GM12891 (cell line): ENCODE results near the gene DCC.

Experiments
- DNase-seq: peaks from one replicate; pipeline ENCODE4 v3.0.0; 2011; ENCODE audit warnings: low spot score; ENCODE audit not compliant: insufficient read length
- FAIRE-seq: peaks from 2 replicates; lab custom pipeline; 2011; peaks lifted over from hg19 to GRCh38; lab: Jason Lieb, UNC
- PAX5 ChIP-seq: IDR thresholded peaks from 2 replicates; pipeline ENCODE4 v1.6.1; 2011; ENCODE audit warnings: low read length, moderate library complexity, mild to moderate bottlenecking; ENCODE audit not compliant: insufficient read depth, severe bottlenecking
- POLR2A ChIP-seq: IDR thresholded peaks from 2 replicates; pipeline ENCODE4 v1.6.1; 2011; ENCODE audit warnings: low read depth, low read length, control low read depth
- POLR2AphosphoS5 ChIP-seq: IDR thresholded peaks from 2 replicates; pipeline ENCODE4 v1.6.1; 2011; ENCODE audit warnings: low read depth, low read length, control low read depth
- POU2F2 ChIP-seq: IDR thresholded peaks from 2 replicates; pipeline ENCODE4 v1.6.1; 2011; ENCODE audit warnings: low read depth, mild to moderate bottlenecking, control low read depth, low read length, moderate library complexity
- SPI1 ChIP-seq: IDR thresholded peaks from 2 replicates; pipeline ENCODE4 v1.6.1; 2011; ENCODE audit warnings: low read depth, low read length, control low read depth
- TAF1 ChIP-seq: IDR thresholded peaks from 2 replicates; pipeline ENCODE4 v1.6.1; 2011; ENCODE audit warnings: low read depth, low read length, control low read depth

Gene DCC

DNA sequence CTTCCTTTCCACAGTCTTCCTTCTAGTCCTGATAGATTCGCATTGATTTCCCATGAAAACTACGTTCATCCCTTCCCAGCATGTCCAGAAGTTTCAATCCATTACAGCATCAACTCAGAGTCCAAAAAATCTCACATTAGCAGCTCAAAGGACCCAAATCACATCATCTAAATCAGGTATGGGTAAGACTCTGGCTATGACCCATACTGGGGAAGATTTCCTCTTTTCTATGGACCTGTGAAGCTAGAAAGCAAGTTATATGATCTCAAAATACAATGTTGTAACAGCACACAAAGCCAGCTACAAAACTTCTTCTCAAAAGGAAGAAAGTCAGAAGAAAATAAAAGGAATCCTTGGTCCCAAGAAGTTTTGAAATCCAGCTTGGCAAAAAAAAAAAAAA is 5.7 kb upstream of the DCC start:
- no peak for DNase-seq
- TF ChIP-seq POU2F2 (no peak), POLR2AphosphoS5 (no peak), PAX5 (no peak), SPI1 (no peak), TAF1 (no peak), POLR2A (no peak)
- no peak for FAIRE-seq

DNA sequence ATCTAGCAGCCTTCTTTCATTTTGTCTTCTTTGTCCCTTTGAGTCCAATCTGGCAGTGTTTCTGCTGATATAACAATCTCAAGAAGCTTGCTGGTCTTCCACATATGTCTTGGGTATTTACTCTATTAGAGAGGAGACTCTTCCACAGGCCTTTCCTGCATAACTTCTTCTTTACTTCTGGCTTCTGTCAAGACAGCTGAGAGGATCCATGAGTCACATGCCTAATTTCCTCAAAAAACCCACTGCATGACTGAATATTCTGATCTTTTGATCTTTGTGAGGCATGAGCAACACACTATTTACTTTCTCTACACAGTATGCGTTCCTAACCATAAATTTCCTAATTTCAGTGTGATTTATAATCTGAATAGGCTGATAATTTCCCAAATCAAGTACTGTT is 5.1 kb upstream of the DCC start:
- TF ChIP-seq POU2F2 (no peak), TAF1 (no peak), PAX5 (no peak), POLR2A (no peak), POLR2AphosphoS5 (no peak), SPI1 (no peak)
- FAIRE-seq (no peak), DNase-seq (no peak)

DNA sequence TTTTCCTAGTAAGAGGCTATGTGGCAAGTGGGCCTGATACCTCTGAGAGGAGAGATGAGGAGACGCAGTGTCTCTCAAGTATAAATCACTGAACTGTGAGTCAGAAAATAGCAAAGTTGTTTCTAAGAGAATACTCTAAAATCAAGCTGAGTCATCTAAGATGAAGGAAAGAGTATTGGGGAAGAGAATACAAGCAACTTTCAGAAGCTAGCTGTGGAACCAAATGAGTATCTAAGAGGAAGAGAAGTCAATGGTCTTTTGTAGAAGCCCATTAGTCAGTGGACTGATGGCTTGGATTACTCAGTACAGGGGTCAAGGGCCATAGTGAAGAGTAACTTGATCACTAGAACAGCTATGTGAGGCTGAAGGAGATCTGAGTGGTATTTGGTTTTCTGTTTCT is 2.7 kb upstream of the DCC start:
- FAIRE-seq (no peak), DNase-seq (no peak)
- TF ChIP-seq TAF1: no peak
- TF ChIP-seq PAX5: no peak
- no peak for TF ChIP-seq POLR2AphosphoS5
- TF ChIP-seq POU2F2: no peak
- no peak for TF ChIP-seq SPI1
- no peak for TF ChIP-seq POLR2A

- TF ChIP-seq POLR2AphosphoS5 (no peak), PAX5 (no peak), POU2F2 (no peak), SPI1 (no peak)
- FAIRE-seq: no peak
- no peak for DNase-seq
These were observed 557 bp downstream of the DCC start for GRCh38 chr18:52340406-52341102.

GRCh38 chr18:52341103-52341432 is 1.1 kb downstream of the DCC start:
- FAIRE-seq (no peak), DNase-seq (no peak)
- TF ChIP-seq PAX5 (no peak), TAF1 (no peak), POLR2AphosphoS5 (no peak), POU2F2 (no peak), POLR2A (no peak), SPI1 (no peak)

GRCh38 chr18:52341608-52342381 is 1.8 kb downstream of the DCC start:
- DNase-seq (peak; percentile 5), FAIRE-seq (no peak)
- TF ChIP-seq SPI1 (no peak), POU2F2 (no peak), TAF1 (no peak), POLR2A (no peak), POLR2AphosphoS5 (no peak), PAX5 (no peak)

DNA sequence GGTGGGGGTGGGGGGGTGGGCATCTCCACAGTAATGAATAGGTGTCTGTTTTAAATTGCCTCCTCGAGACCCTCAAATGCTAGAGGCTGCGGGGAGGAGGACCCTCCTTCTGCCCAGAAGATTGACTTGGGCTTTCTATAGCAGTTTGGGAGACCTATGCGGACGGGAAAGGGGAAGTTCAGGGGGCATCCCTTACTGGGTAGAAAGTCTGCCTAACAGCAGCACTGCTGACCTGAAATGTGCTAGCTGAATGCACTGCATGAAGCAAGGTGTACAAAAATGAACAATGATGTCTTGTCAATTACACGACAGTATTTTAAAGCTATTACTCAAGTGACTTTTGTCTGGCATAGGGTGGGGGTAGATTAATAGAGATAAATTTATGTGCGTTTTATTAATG is 2.5 kb downstream of the DCC start:
- TF ChIP-seq POLR2AphosphoS5 (no peak), PAX5 (no peak)
- no peak for FAIRE-seq
- DNase-seq: no peak

DNA sequence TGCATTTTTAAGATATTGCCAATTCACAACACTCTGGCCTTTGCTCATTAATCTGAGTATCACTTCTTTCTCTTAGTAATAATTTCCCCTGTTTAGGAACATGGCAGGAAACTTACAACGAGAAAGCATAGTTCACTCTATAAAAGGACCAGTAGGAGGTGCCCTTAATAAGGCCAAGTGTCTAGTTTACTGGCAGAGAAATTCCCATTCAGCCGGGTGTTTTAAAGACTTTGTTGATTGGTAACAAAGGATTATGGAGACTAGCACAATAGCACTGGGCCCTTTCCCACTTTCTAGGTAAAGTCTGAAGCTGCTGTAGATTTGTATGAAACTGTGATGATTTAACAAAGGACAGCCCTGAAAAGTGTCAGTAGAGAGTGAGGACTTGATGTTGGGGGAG is 3.1 kb downstream of the DCC start:
- no peak for DNase-seq
- no peak for FAIRE-seq
- TF ChIP-seq TAF1: no peak
- no peak for TF ChIP-seq POLR2AphosphoS5
- no peak for TF ChIP-seq SPI1
- TF ChIP-seq POU2F2: no peak

DNA sequence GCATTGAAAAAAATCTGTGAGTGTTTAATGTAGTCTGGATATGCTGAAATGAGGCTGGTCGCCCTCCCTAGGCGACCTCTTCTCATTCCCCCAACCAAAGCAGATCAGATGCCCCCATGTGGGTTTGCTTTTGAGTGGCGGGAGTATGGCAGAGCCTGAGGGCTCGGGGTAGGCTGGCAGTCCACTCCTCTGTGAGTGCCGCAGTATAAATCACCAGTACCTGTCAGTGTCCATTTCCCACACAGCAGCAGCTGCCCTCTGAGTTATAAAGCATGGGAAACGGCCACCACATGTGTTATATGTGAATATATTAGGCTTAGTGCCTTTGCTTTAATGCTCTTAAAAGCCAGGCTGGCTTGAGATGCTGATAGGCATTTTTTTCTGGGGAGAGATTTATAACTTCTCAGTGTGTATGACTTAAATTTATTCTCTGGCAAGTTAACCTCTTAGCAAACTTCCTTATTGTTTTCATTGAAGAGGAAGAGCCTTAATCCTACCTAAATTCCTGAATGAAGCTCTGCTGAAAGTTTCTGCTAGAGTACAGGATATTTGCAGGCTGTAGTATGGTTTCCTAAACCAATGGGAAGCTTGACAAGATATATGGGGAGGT is 3.8 kb downstream of the DCC start:
- no peak for DNase-seq
- no peak for FAIRE-seq
- TF ChIP-seq POLR2A (no peak), SPI1 (no peak), POLR2AphosphoS5 (no peak), POU2F2 (no peak), PAX5 (no peak), TAF1 (no peak)

DNA sequence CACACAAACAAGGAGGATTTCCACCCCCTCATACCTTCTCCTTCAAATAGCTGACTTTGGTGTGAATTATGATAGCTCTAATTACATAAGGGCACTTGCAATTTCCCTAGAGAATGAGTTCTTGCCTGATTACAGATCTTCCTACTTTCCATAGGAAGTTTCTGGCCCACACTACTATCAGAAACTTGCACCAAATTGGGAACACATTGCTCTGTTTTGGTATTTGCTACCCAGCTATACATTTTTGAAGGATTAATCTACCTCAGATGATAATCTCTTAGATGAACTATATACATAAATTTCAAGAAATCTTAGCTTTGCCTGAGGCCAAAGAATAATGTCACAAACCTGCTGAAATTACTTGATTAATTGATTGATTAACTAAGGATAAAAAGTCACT is 4.9 kb downstream of the DCC start:
- TF ChIP-seq PAX5 (no peak), POU2F2 (no peak), SPI1 (no peak), POLR2AphosphoS5 (no peak), POLR2A (no peak), TAF1 (no peak)
- DNase-seq: no peak
- FAIRE-seq: no peak
